ENCODE results near the gene MRPL27.

The MRPL27 gene

GRCh38 chr17:50344731-50345365 lies 28.1 kb downstream of the MRPL27 start:
- DNase-seq: peak; percentile 55 to 73

- no peak for DNase-seq
Measured at GRCh38 chr17:50339381-50339780, 33.6 kb downstream of the MRPL27 start.

GRCh38 chr17:50338645-50339044 lies 34.3 kb downstream of the MRPL27 start:
- no peak for DNase-seq

- DNase-seq: no peak
Measured at GRCh38 chr17:50337956-50338355, 35.0 kb downstream of the MRPL27 start.

GRCh38 chr17:50333291-50334057 lies 39.5 kb downstream of the MRPL27 start:
- DNase-seq: peak in 1 of 2 experiments; percentile 26

GRCh38 chr17:50332196-50332595 lies 40.8 kb downstream of the MRPL27 start:
- no peak for DNase-seq

- no peak for DNase-seq
Measured at GRCh38 chr17:50331085-50331791, 41.7 kb downstream of the MRPL27 start.

- no peak for DNase-seq
Measured at GRCh38 chr17:50330151-50330775, 42.7 kb downstream of the MRPL27 start.

- no peak for DNase-seq
Measured at GRCh38 chr17:50329716-50330115, 43.3 kb downstream of the MRPL27 start.

- DNase-seq: no peak
Measured at GRCh38 chr17:50328363-50329325, 44.3 kb downstream of the MRPL27 start.

GRCh38 chr17:50326831-50327364 lies 46.1 kb downstream of the MRPL27 start:
- DNase-seq: no peak

GRCh38 chr17:50325906-50326305 lies 47.1 kb downstream of the MRPL27 start:
- DNase-seq: no peak

GRCh38 chr17:50323060-50323459 lies 49.9 kb downstream of the MRPL27 start:
- no peak for DNase-seq

GRCh38 chr17:50322271-50322670 lies 50.7 kb downstream of the MRPL27 start:
- DNase-seq: no peak

GRCh38 chr17:50319306-50320004 lies 53.5 kb downstream of the MRPL27 start:
- no peak for DNase-seq

- DNase-seq: no peak
Measured at GRCh38 chr17:50318501-50319285, 54.3 kb downstream of the MRPL27 start.

All from Kasumi-1 (cell line).